ENCODE measurements around the gene MEG3.

DNA sequence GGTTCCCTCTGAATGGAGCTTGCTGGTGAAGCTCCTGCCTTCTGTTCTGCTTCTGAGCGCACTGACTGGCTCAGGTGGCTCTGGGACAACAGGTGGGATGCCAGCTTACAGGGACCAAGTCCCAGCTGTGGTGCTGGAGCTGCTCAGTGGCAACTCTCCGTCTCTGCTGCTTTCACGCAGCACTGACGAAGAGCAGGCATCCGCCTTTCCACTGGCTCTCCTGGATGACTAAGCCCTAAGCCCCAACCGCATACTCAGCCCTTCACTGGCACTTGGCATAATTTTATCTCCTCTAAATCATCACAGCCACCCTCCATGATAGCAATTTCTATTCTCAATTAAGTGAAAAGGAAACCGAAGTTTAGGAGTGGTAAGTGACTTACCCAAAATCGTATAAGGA lies 81.3 kb downstream of the MEG3 start:
- no peak for TF ChIP-seq POLR2A (IDR thresholded peaks at IDR 0.05; ENCODE audit: low read length)
- TF ChIP-seq GATA1 (IDR thresholded peaks at IDR 0.05; ENCODE audit: low read depth, low read length), result no peak
